Astrocyte (in vitro differentiated cells and primary cell): ENCODE results near the gene IGF1R.

ENCODE experiments used
- CTCF ChIP-seq: IDR thresholded peaks from 2 replicates; pipeline ENCODE4 v1.5.1; 2011; ENCODE audit warnings: low read depth, mild to moderate bottlenecking, inconsistent platforms, low read length, moderate library complexity; ENCODE audit not compliant: insufficient read depth
- EZH2 ChIP-seq: IDR thresholded peaks from 2 replicates; pipeline ENCODE4 v1.6.1; 2012; ENCODE audit warnings: mild to moderate bottlenecking, low read length, inconsistent platforms; ENCODE audit not compliant: insufficient read depth

GRCh38 chr15:98719137-98719740 lies 70.9 kb downstream of the IGF1R start:
- TF ChIP-seq CTCF (no peak), EZH2 (no peak)
